ENCODE results near the gene TRPV4. TPM values are rescaled to one million over a fixed set of nuclear protein-coding genes. Genes with fewer than 3 reads are reported as not detected.

TRPV4 gene
- total RNA-seq, 5 donors from 2014 or later (not counting 1 experiment from before 2014, with no cell fraction given): not detected

GRCh38 chr12:109831365-109831764 lies 1.8 kb downstream of the TRPV4 start:
- ATAC-seq (replicated peaks in 1 of 4): no peak
- Histone ChIP-seq H3K9me3 (no peaks in the 10 kb centered on the region), H3K27me3 (replicated peaks in 1 of 2; ENCODE audit: control insufficient read depth in 2 of 2, extremely low read depth in 1 of 2, insufficient read depth in 2 of 2, low read length in 1 of 2) (peaks cover 8 to 64% of the 10 kb centered on the region in 2 experiments), H3K36me3 (ENCODE audit: control insufficient read depth in 2 of 2, extremely low read depth in 1 of 2, insufficient read depth in 1 of 2, low read length in 1 of 2) (no peaks in the 10 kb centered on the region), H3K27ac (ENCODE audit: low read length) (no peak overlapping the region), H3K4me1 (ENCODE audit: control insufficient read depth in 1 of 2, extremely low read depth in 1 of 2, insufficient read depth in 2 of 2, low read length in 2 of 2) (peaks cover 0 to 6% of the 10 kb centered on the region in 2 experiments), H3K4me3 (ENCODE audit: control insufficient read depth in 1 of 2, extremely low read depth in 1 of 2, low read length in 1 of 2) (no peak overlapping the region)
- Mint-ChIP-seq H3K27me3 (peaks cover 29 to 47% of the 10 kb centered on the region in 2 donors), H3K4me3 (no peak overlapping the region), H3K9me3 (no peaks in the 10 kb centered on the region), H3K4me1 (peaks cover 4 to 5% (median 4%) of the 10 kb centered on the region in 3 donors), H3K36me3 (no peaks in the 10 kb centered on the region), H3K27ac (no peak overlapping the region)
- 81% methylated on average over 3 of the region's 6 CpGs for WGBS (ENCODE audit: insufficient coverage)
- POLR2A ChIA-PET: no interaction called here
- no peak for DNase-seq
- CTCF ChIA-PET: no interaction called here

- Mint-ChIP-seq H3K27me3 (peaks cover 29 to 47% of the 10 kb centered on the region in 2 donors), H3K36me3 (no peaks in the 10 kb centered on the region), H3K9me3 (no peaks in the 10 kb centered on the region), H3K4me1 (peaks cover 4 to 5% (median 4%) of the 10 kb centered on the region in 3 donors), H3K4me3 (no peak overlapping the region), H3K27ac (no peak overlapping the region)
- WGBS (ENCODE audit: insufficient coverage): 71% methylated on average over 2 of the region's 2 CpGs
- no peak overlapping the region for H3K27ac ChIP-seq (ENCODE audit: low read length)
- POLR2A ChIA-PET: no interaction called here
- DNase-seq (no peak), ATAC-seq (replicated peaks in 1 of 4) (no peak)
- peaks cover 6 to 61% of the 10 kb centered on the region in 2 experiments for H3K27me3 ChIP-seq (replicated peaks in 1 of 2; ENCODE audit: control insufficient read depth in 2 of 2, extremely low read depth in 1 of 2, insufficient read depth in 2 of 2, low read length in 1 of 2)
- CTCF ChIA-PET: interaction anchor here in 1 of 2 donors (0.6 kb wide), 1 partner anchor 128 kb away, joined by 5 read pairs; no protein-coding TSS in a partner anchor
- no peaks in the 10 kb centered on the region for H3K9me3 ChIP-seq
- H3K4me3 ChIP-seq (ENCODE audit: control insufficient read depth in 1 of 2, extremely low read depth in 1 of 2, low read length in 1 of 2): no peak overlapping the region
- H3K36me3 ChIP-seq (ENCODE audit: control insufficient read depth in 2 of 2, extremely low read depth in 1 of 2, insufficient read depth in 1 of 2, low read length in 1 of 2): no peaks in the 10 kb centered on the region
- peaks cover 0 to 6% of the 10 kb centered on the region in 2 experiments for H3K4me1 ChIP-seq (ENCODE audit: control insufficient read depth in 1 of 2, extremely low read depth in 1 of 2, insufficient read depth in 2 of 2, low read length in 2 of 2)
Measured at GRCh38 chr12:109830718-109831117, 2.5 kb downstream of the TRPV4 start.

- H3K36me3 Mint-ChIP-seq: no peaks in the 10 kb centered on the region
- ChIA-PET CTCF (interaction anchor here in 1 of 2 donors (0.6 kb wide), 1 partner anchor 128 kb away, joined by 5 read pairs; no protein-coding TSS in a partner anchor), POLR2A (no interaction called here)
- no peak overlapping the region for H3K27ac Mint-ChIP-seq
- Histone ChIP-seq H3K4me1 (ENCODE audit: control insufficient read depth in 1 of 2, extremely low read depth in 1 of 2, insufficient read depth in 2 of 2, low read length in 2 of 2) (peaks cover 0 to 6% of the 10 kb centered on the region in 2 experiments), H3K9me3 (no peaks in the 10 kb centered on the region), H3K27ac (ENCODE audit: low read length) (no peak overlapping the region), H3K4me3 (ENCODE audit: control insufficient read depth in 1 of 2, extremely low read depth in 1 of 2, low read length in 1 of 2) (no peak overlapping the region), H3K36me3 (ENCODE audit: control insufficient read depth in 2 of 2, extremely low read depth in 1 of 2, insufficient read depth in 1 of 2, low read length in 1 of 2) (no peaks in the 10 kb centered on the region), H3K27me3 (replicated peaks in 1 of 2; ENCODE audit: control insufficient read depth in 2 of 2, extremely low read depth in 1 of 2, insufficient read depth in 2 of 2, low read length in 1 of 2) (peaks cover 6 to 57% of the 10 kb centered on the region in 2 experiments)
- no peak overlapping the region for H3K4me3 Mint-ChIP-seq
- peaks cover 4 to 5% (median 4%) of the 10 kb centered on the region in 3 donors for H3K4me1 Mint-ChIP-seq
- 61% methylated on average over 2 of the region's 2 CpGs for WGBS (ENCODE audit: insufficient coverage)
- DNase-seq: no peak
- no peaks in the 10 kb centered on the region for H3K9me3 Mint-ChIP-seq
- no peak for ATAC-seq (replicated peaks in 1 of 4)
- H3K27me3 Mint-ChIP-seq: peaks cover 27 to 45% of the 10 kb centered on the region in 2 donors
Measured at GRCh38 chr12:109830267-109830666, 2.9 kb downstream of the TRPV4 start.

- Mint-ChIP-seq H3K27me3 (peaks cover 23 to 39% of the 10 kb centered on the region in 2 donors), H3K4me3 (no peak overlapping the region), H3K36me3 (no peaks in the 10 kb centered on the region), H3K4me1 (peaks cover 4 to 5% (median 4%) of the 10 kb centered on the region in 3 donors), H3K9me3 (no peaks in the 10 kb centered on the region), H3K27ac (no peak overlapping the region)
- no peak for DNase-seq
- Histone ChIP-seq H3K36me3 (ENCODE audit: control insufficient read depth in 2 of 2, extremely low read depth in 1 of 2, insufficient read depth in 1 of 2, low read length in 1 of 2) (no peaks in the 10 kb centered on the region), H3K9me3 (no peaks in the 10 kb centered on the region), H3K27me3 (replicated peaks in 1 of 2; ENCODE audit: control insufficient read depth in 2 of 2, extremely low read depth in 1 of 2, insufficient read depth in 2 of 2, low read length in 1 of 2) (peaks cover 6 to 52% of the 10 kb centered on the region in 2 experiments), H3K27ac (ENCODE audit: low read length) (no peak overlapping the region), H3K4me3 (ENCODE audit: control insufficient read depth in 1 of 2, extremely low read depth in 1 of 2, low read length in 1 of 2) (no peak overlapping the region), H3K4me1 (ENCODE audit: control insufficient read depth in 1 of 2, extremely low read depth in 1 of 2, insufficient read depth in 2 of 2, low read length in 2 of 2) (peaks cover 0 to 6% of the 10 kb centered on the region in 2 experiments)
- ChIA-PET POLR2A (no interaction called here), CTCF (interaction anchor here in 1 of 2 donors (1.6 kb wide), 1 partner anchor 16 kb away, joined by 4 read pairs; no protein-coding TSS in a partner anchor)
- WGBS (ENCODE audit: insufficient coverage): 80% methylated on average over 9 of the region's 10 CpGs
- no peak for ATAC-seq (replicated peaks in 1 of 4)
Measured at GRCh38 chr12:109829667-109830066, 3.5 kb downstream of the TRPV4 start.

DNA sequence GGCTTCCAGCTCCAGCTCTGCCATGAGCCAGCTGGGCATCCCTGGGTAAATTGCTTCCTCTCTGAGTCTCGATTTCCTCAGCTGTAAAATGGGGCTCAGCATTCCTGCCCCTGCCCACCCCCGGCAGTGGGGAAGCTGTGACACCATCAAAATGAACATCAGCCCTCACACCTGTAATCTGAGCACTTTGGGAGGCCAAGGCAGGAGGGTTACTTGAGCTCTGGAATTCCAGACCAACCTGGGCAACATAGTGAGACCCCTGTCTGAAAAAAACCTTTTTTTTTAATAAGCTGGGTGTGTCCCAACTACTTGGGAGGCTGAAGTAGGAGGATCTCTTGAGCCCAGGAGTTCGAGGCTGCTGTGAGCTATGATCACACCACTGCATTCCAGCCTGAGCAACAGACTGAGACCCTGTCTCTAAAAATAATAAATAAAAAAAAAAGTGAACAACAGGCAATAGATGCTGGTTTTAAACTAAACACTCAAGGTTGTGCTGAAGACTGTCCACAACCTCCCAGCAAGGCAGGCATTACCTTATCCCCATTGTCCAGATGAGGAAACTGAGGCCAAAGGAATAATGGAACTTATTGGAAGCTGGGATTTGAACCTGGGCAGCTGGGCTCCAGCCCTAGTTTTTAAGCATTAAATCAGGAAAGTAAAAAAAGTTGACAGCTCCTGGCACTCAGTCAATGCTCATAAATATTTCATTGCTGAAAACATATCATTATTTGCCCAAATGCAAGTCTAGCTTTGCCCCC lies 4.3 kb downstream of the TRPV4 start:
- H3K27me3 ChIP-seq (replicated peaks in 1 of 2; ENCODE audit: control insufficient read depth in 2 of 2, extremely low read depth in 1 of 2, insufficient read depth in 2 of 2, low read length in 1 of 2): peaks cover 5 to 45% of the 10 kb centered on the region in 2 experiments
- H3K9me3 ChIP-seq: no peaks in the 10 kb centered on the region
- H3K4me3 ChIP-seq (ENCODE audit: control insufficient read depth in 1 of 2, extremely low read depth in 1 of 2, low read length in 1 of 2): no peak overlapping the region
- 80% methylated on average over 2 of the region's 3 CpGs for WGBS (ENCODE audit: insufficient coverage)
- Mint-ChIP-seq H3K27me3 (peaks cover 23 to 33% of the 10 kb centered on the region in 2 donors), H3K27ac (no peak overlapping the region), H3K4me1 (peaks cover 4 to 5% (median 4%) of the 10 kb centered on the region in 3 donors), H3K9me3 (no peaks in the 10 kb centered on the region), H3K36me3 (no peaks in the 10 kb centered on the region), H3K4me3 (no peak overlapping the region)
- ChIA-PET CTCF (interaction anchor here in 1 of 2 donors (1.6 kb wide), 1 partner anchor 17 kb away, joined by 4 read pairs; no protein-coding TSS in a partner anchor), POLR2A (interaction anchor here in 1 of 2 donors (0.6 kb wide), 2 partner anchors 46 to 1605 kb away, joined by 3 read pairs; no protein-coding TSS in a partner anchor)
- DNase-seq: no peak
- ATAC-seq (replicated peaks in 1 of 4): no peak
- no peaks in the 10 kb centered on the region for H3K36me3 ChIP-seq (ENCODE audit: control insufficient read depth in 2 of 2, extremely low read depth in 1 of 2, insufficient read depth in 1 of 2, low read length in 1 of 2)
- H3K4me1 ChIP-seq (ENCODE audit: control insufficient read depth in 1 of 2, extremely low read depth in 1 of 2, insufficient read depth in 2 of 2, low read length in 2 of 2): peaks cover 0 to 6% of the 10 kb centered on the region in 2 experiments
- no peak overlapping the region for H3K27ac ChIP-seq (ENCODE audit: low read length)

DNA sequence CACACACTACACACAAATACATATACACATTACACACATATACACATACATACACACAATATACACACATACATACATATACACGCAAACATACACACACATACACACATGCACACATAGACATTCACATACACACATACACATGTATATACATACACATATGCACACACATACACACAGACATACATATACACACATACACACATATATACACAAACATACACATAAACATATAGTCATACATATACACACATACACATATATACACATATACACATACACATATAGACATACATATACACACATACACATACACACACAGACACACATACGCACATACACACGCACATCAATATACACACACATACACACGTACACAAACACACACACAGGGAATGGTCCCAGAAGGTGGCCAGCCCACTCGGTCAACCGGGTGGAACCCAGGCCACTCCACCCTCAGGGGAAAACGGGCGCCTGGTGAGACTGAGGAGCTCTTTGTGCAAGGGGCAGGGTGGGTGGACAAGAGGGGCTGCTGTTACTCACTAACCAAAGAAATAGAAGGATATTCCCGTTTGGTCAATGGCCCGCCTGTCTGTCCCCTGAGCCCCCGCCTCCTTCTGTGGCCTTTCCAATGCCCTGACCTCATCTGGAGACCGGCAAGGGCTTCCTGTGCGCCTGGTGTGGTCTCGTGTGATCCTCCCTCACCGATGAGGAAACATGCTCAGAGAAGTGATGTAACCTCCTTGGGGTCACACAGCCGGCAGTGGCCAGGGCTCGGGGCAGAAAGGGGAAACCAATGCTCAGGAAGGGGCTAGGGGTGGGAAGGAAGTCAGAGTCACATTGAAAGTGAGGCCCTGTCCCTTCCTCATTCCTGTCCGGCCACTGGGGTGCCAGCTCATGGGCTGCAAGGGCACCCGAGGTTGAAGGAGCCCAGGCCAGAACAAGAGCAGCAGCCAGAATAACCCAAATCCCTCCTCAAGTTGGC lies 5.3 kb downstream of the TRPV4 start:
- Histone ChIP-seq H3K9me3 (no peaks in the 10 kb centered on the region), H3K27ac (ENCODE audit: low read length) (no peak overlapping the region), H3K4me1 (ENCODE audit: control insufficient read depth in 1 of 2, extremely low read depth in 1 of 2, insufficient read depth in 2 of 2, low read length in 2 of 2) (peaks cover 0 to under 1% of the 10 kb centered on the region in 2 experiments), H3K36me3 (ENCODE audit: control insufficient read depth in 2 of 2, extremely low read depth in 1 of 2, insufficient read depth in 1 of 2, low read length in 1 of 2) (no peaks in the 10 kb centered on the region), H3K27me3 (replicated peaks in 1 of 2; ENCODE audit: control insufficient read depth in 2 of 2, extremely low read depth in 1 of 2, insufficient read depth in 2 of 2, low read length in 1 of 2) (peaks cover 0 to 36% of the 10 kb centered on the region in 2 experiments), H3K4me3 (ENCODE audit: control insufficient read depth in 1 of 2, extremely low read depth in 1 of 2, low read length in 1 of 2) (no peak overlapping the region)
- CTCF ChIA-PET: interaction anchor here (0.5 to 1.6 kb wide), 2 partner anchors 9 to 18 kb away, joined by 3 to 4 read pairs; no protein-coding TSS in a partner anchor
- peaks cover 17 to 27% of the 10 kb centered on the region in 2 donors for H3K27me3 Mint-ChIP-seq
- H3K9me3 Mint-ChIP-seq: no peaks in the 10 kb centered on the region
- DNase-seq (peak in 7 of 35 experiments; percentile 2 to 48 (median 9)), ATAC-seq (replicated peaks in 1 of 4) (no peak)
- no peaks in the 10 kb centered on the region for H3K4me1 Mint-ChIP-seq
- no peaks in the 10 kb centered on the region for H3K36me3 Mint-ChIP-seq
- H3K27ac Mint-ChIP-seq: no peak overlapping the region
- WGBS (ENCODE audit: insufficient coverage): 38% methylated on average over 11 of the region's 19 CpGs
- POLR2A ChIA-PET: interaction anchor here in 1 of 2 donors (0.6 kb wide), 1 partner anchor 1606 kb away, joined by 3 read pairs; no protein-coding TSS in a partner anchor
- H3K4me3 Mint-ChIP-seq: no peak overlapping the region
